Ovary (tissue), 3 donors: ENCODE measurements around the gene SUB1.

ENCODE experiments used
- CTCF ChIP-seq, 3 donors: fragments of 450-650 bp in 2 of 3; fragments of 200-600 bp in 1 of 3; IDR thresholded peaks; one replicate each; pipeline versions ENCODE4 v1.5.1 to v1.8.0; 2016 to 2022; ENCODE audit warnings: antibody characterized with exemption in 3 of 3, mild to moderate bottlenecking in 1 of 3
- POLR2A ChIP-seq: fragments of 450-650 bp; IDR thresholded peaks from one replicate; pipeline ENCODE4 v1.6.1; 2017; ENCODE audit warnings: antibody characterized with exemption, mild to moderate bottlenecking, moderate library complexity
- donor health status: DM: no; HTN: no; CAD: no.

DNA sequence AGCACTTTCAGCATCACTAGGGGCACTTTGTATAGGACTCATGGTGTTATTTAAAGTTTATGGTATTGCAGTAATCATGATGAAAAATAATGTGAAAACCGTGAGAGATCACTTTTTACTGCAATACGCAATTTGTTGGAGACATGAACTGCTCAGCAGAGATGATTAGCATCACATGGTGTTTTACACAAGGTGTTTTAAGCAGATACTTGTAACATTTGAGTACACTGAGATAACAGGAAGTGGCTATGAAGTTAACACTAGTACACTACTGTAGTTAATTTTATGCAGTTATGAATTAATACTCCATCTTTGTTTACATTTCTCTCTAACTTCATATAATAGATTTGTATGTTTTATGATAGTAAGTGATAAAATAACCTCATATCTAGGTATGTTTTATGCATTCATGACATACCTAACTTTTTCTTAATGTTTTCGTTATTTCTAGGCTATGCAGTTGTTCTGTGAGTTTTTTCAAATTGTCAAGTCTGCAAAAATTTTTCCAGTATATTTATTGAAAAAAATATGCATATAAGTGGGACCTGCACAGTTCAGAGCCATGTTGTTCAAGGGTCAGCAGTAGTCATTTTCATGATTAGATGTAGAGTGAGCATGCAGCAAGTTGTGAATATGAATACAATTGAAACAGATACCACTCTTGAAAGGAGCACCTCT lies 13.0 kb downstream of the SUB1 start:
- TF ChIP-seq CTCF (IDR thresholded peaks at IDR 0.05), result no peak
- no peak for TF ChIP-seq POLR2A
